Spleen (tissue), 13 donors: Measurements from ENCODE around the gene LINC01488. TPM values are rescaled to one million over a fixed set of nuclear protein-coding genes. Genes with fewer than 3 reads are reported as not detected.
A peak's percentile ranks its signal among the peaks of the same experiment; 100 is the strongest.

Source experiments
- DNase-seq: peaks from one replicate; pipeline ENCODE4 v3.0.0-alpha.2; 2020
- H3K27ac ChIP-seq, 8 donors: fragments of 200-600 bp; sonication (generic) in 7 of 8; 1 replicate in 4 of 8; 2 replicates in 4 of 8; pipeline versions ENCODE4 v1.5.0 to v1.8.0; 2016 to 2021; ENCODE audit warnings: inconsistent platforms in 4 of 8, mild to moderate bottlenecking in 4 of 8, moderate library complexity in 1 of 8
- H3K27me3 ChIP-seq, 7 donors: fragments of 200-600 bp; sonication (generic) in 6 of 7; replicated peaks in 1 of 7; 1 replicate in 4 of 7; 2 replicates in 3 of 7; pipeline versions ENCODE4 v1.5.0 to v1.8.0; 2016 to 2021; ENCODE audit warnings: inconsistent platforms in 3 of 7, mild to moderate bottlenecking in 1 of 7
- H3K36me3 ChIP-seq, 6 donors: fragments of 200-600 bp; sonication (generic) in 5 of 6; 1 replicate in 4 of 6; 2 replicates in 2 of 6; pipeline versions ENCODE4 v1.5.0 to v1.8.0; 2016 to 2021; ENCODE audit warnings: inconsistent platforms in 2 of 6
- H3K4me1 ChIP-seq, 6 donors: fragments of 200-600 bp; sonication (generic) in 5 of 6; 1 replicate in 3 of 6; 2 replicates in 3 of 6; pipeline versions ENCODE4 v1.5.0 to v1.8.0; 2016 to 2021; ENCODE audit warnings: inconsistent platforms in 3 of 6
- H3K4me3 ChIP-seq, 8 donors: fragments of 200-600 bp; sonication (generic) in 7 of 8; 1 replicate in 4 of 8; 2 replicates in 4 of 8; pipeline versions ENCODE4 v1.5.0 to v1.8.0; 2016 to 2021; ENCODE audit warnings: inconsistent platforms in 4 of 8, mild to moderate bottlenecking in 4 of 8, moderate library complexity in 2 of 8
- H3K9me3 ChIP-seq, 8 donors: fragments of 200-600 bp; sonication (generic) in 7 of 8; 1 replicate in 4 of 8; 2 replicates in 4 of 8; pipeline versions ENCODE4 v1.5.0 to v1.8.0; 2016 to 2021; ENCODE audit warnings: inconsistent platforms in 4 of 8
- CTCF ChIP-seq, 11 experiments: fragments of 200-600 bp in 7 of 11; fragments of 450-650 bp in 4 of 11; sonication (generic) in 4 of 11; IDR thresholded peaks in 8 of 11; conservative IDR thresholded peaks in 3 of 11; 1 replicate in 7 of 11; 2 replicates in 4 of 11; pipeline versions ENCODE4 v1.4.0 to v1.8.0; 2016 to 2021; ENCODE audit warnings: antibody characterized with exemption in 11 of 11, inconsistent platforms in 4 of 11, mild to moderate bottlenecking in 1 of 11
- POLR2A ChIP-seq, 3 donors: fragments of 450-650 bp; IDR thresholded peaks; one replicate each; pipeline ENCODE4 v1.5.1; 2017; ENCODE audit warnings: antibody characterized with exemption in 3 of 3, mild to moderate bottlenecking in 1 of 3
- POLR2AphosphoS5 ChIP-seq, 3 donors: sonication (generic); formaldehyde crosslinking; IDR thresholded peaks; one replicate each; pipeline ENCODE4 v1.5.1; 2017; ENCODE audit warnings: antibody characterized with exemption in 3 of 3
- WGBS, 5 donors: extraction: QIAGEN DNeasy Blood & Tissue Kit in 3 of 5; methylation state at CpG; one replicate each; pipeline versions ENCODE4 v1.1.5 to v1.1.7; 2013 to 2018; 5-methylcytosine and 5-hydroxymethylcytosine counted together
- intact Hi-C: fragments of 100-400 bp; cut with DNase I; formaldehyde crosslinking; loops from one replicate; pipeline ENCODE4 v1.15.0; 2023; ENCODE audit warnings: low total_unique reads
- long read RNA-seq, 2 donors: transcript quantifications; one replicate each; lab custom pipeline, GENCODE V29; 2026
- polyA plus RNA-seq, 3 donors: library from polyadenylated mRNA; stranded (reverse); fragments of 200-250 nt; gene quantifications; one replicate each; pipeline ENCODE4 v1.2.1, GENCODE V29; 2013
- total RNA-seq, 7 donors: library from RNA; depleted of rRNA in 3 of 7; stranded (reverse); fragments of >200 nt in 3 of 7; fragmentation: NEBNext Ultra II Directional in 4 of 7; extraction: Animal tissue kit (Norgen Biotek cat#: 25700) in 4 of 7; gene quantifications; one replicate each; pipeline versions ENCODE4 v1.1.0 to v1.2.1, GENCODE V29; 2016 to 2021
- donor health status: healthy with polysubstance abuse.
- donor health status: DM: no; HTN: no; CAD: no; lungs with moderate emphysema.
- donor health status: DM: no; HTN: no; CAD: no.
- donor health status: Bipolar disorder and iron deficiency.
- donor health status: healthy.
- donor health status: DM: no; HTN: no; CAD: no.
- donor health status: DM: yes; HTN: yes; CAD: no.

LINC01488 gene
- total RNA-seq (not detected), polyA plus RNA-seq (not detected)
- long read RNA-seq, donor 1 = 0 reads
- long read RNA-seq, donor 2 = 0 reads

GRCh38 chr11:69481393-69481844 is at the start of gene LINC01488:
TSS of gene LINC01488 (plus strand) at chr11:69481663.
- Histone ChIP-seq H3K27ac (no peak within 1 kb of the TSS), H3K4me1 (no peaks in the 10 kb centered on the region), H3K9me3 (peaks cover 0 to 7% (median 0%) of the 10 kb centered on the region in 8 donors), H3K27me3 (peaks cover 0 to 1% (median 0%) of the 10 kb centered on the region in 7 donors), H3K36me3 (no peaks in the 10 kb centered on the region), H3K4me3 (no peak within 1 kb of the TSS)
- peak; percentile 52 for DNase-seq
- intact Hi-C loops = no loop called here
- TF ChIP-seq POLR2AphosphoS5 (IDR thresholded peaks at IDR 0.05) = no peak
- TF ChIP-seq POLR2A (IDR thresholded peaks at IDR 0.05) = no peak
- TF ChIP-seq CTCF (IDR thresholded peaks at IDR 0.05 in 8 of 11, conservative IDR thresholded peaks at IDR 0.05 in 3 of 11) = no peak
- 74 to 94% (median 89%) methylated on average over 2 to 4 of the region's 4 CpGs for WGBS, 5 donors

GRCh38 chr11:69431893-69432738 is 49.3 kb upstream of the LINC01488 start:
- Histone ChIP-seq H3K27ac (no peak overlapping the region), H3K4me1 (peaks cover 0 to 17% (median 0%) of the 10 kb centered on the region in 6 donors), H3K4me3 (no peak overlapping the region), H3K27me3 (peaks cover 0 to 29% (median 0%) of the 10 kb centered on the region in 7 donors), H3K9me3 (no peaks in the 10 kb centered on the region), H3K36me3 (no peaks in the 10 kb centered on the region)
- intact Hi-C loops = no loop called here
- WGBS, 5 donors = 86 to 91% (median 88%) methylated on average over 14 of the region's 14 CpGs
- DNase-seq = no peak
- no peak for TF ChIP-seq POLR2A (IDR thresholded peaks at IDR 0.05)
- no peak for TF ChIP-seq POLR2AphosphoS5 (IDR thresholded peaks at IDR 0.05)

GRCh38 chr11:69433741-69434140 is 47.7 kb upstream of the LINC01488 start:
- Histone ChIP-seq H3K36me3 (no peaks in the 10 kb centered on the region), H3K4me3 (no peak overlapping the region), H3K4me1 (peaks cover 0 to 17% (median 0%) of the 10 kb centered on the region in 6 donors), H3K27me3 (peaks cover 0 to 25% (median 0%) of the 10 kb centered on the region in 7 donors), H3K9me3 (no peaks in the 10 kb centered on the region), H3K27ac (no peak overlapping the region)
- intact Hi-C loops = no loop called here
- 57 to 90% (median 87%) methylated on average over 7 of the region's 7 CpGs for WGBS, 5 donors
- DNase-seq = no peak
- TF ChIP-seq POLR2AphosphoS5 (IDR thresholded peaks at IDR 0.05) (no peak), CTCF (IDR thresholded peaks at IDR 0.05 in 8 of 11, conservative IDR thresholded peaks at IDR 0.05 in 3 of 11) (no peak), POLR2A (IDR thresholded peaks at IDR 0.05) (no peak)

- TF ChIP-seq CTCF (IDR thresholded peaks at IDR 0.05 in 8 of 11, conservative IDR thresholded peaks at IDR 0.05 in 3 of 11) (no peak), POLR2AphosphoS5 (IDR thresholded peaks at IDR 0.05) (no peak), POLR2A (IDR thresholded peaks at IDR 0.05) (no peak)
- DNase-seq = peak; percentile 28
- WGBS, 5 donors = 75 to 83% (median 80%) methylated on average over 11 of the region's 11 CpGs
- Histone ChIP-seq H3K9me3 (no peaks in the 10 kb centered on the region), H3K27me3 (peaks cover 0 to 25% (median 0%) of the 10 kb centered on the region in 7 donors), H3K4me3 (no peak overlapping the region), H3K27ac (no peak overlapping the region), H3K4me1 (peaks cover 0 to 17% (median 0%) of the 10 kb centered on the region in 6 donors), H3K36me3 (no peaks in the 10 kb centered on the region)
- intact Hi-C loops = no loop called here
These were observed 47.0 kb upstream of the LINC01488 start for GRCh38 chr11:69434471-69434931.
